ENCODE results near the gene PLLP.

- TF ChIP-seq RAD21 (IDR thresholded peaks at IDR 0.05; ENCODE audit: low read depth) (no peak), NFIC (IDR thresholded peaks at IDR 0.05) (no peak), MAX (IDR thresholded peaks at IDR 0.05) (no peak), TCF12 (IDR thresholded peaks at IDR 0.05; ENCODE audit: low read depth) (no peak), REST (IDR thresholded peaks at IDR 0.05; ENCODE audit: low read depth) (no peak), TEAD4 (IDR thresholded peaks at IDR 0.05) (no peak)
These were observed 26.3 kb upstream of the PLLP start for GRCh38 chr16:57310801-57311200.

All from Ishikawa (cell line).